SK-MEL-5 (cell line): ENCODE measurements around the gene DQX1. TPM values are rescaled to one million over a fixed set of nuclear protein-coding genes. Genes with fewer than 3 reads are reported as not detected.

Source experiments
- DNase-seq: peaks from one replicate; pipeline ENCODE4 v3.0.0-alpha.2; 2016; ENCODE audit warnings: low read depth, low spot score
- in situ Hi-C: cut with HindIII; loops from 2 replicates; pipeline ENCODE4 v1.10.0; 2016; ENCODE audit warnings: low sequenced_read_pairs, high pct_unique_total_duplicates, low pct_unique_long_range_greater_than_20kb
- total RNA-seq: library from RNA; depleted of rRNA; stranded (reverse); fragments of >200 nt; shearing (Covaris generic); gene quantifications from 2 replicates; pipeline ENCODE4 v1.2.3, GENCODE V29; 2014

DQX1 gene
- total RNA-seq, 1 experiment from 2014 or later: 0.16 TPM

DNA sequence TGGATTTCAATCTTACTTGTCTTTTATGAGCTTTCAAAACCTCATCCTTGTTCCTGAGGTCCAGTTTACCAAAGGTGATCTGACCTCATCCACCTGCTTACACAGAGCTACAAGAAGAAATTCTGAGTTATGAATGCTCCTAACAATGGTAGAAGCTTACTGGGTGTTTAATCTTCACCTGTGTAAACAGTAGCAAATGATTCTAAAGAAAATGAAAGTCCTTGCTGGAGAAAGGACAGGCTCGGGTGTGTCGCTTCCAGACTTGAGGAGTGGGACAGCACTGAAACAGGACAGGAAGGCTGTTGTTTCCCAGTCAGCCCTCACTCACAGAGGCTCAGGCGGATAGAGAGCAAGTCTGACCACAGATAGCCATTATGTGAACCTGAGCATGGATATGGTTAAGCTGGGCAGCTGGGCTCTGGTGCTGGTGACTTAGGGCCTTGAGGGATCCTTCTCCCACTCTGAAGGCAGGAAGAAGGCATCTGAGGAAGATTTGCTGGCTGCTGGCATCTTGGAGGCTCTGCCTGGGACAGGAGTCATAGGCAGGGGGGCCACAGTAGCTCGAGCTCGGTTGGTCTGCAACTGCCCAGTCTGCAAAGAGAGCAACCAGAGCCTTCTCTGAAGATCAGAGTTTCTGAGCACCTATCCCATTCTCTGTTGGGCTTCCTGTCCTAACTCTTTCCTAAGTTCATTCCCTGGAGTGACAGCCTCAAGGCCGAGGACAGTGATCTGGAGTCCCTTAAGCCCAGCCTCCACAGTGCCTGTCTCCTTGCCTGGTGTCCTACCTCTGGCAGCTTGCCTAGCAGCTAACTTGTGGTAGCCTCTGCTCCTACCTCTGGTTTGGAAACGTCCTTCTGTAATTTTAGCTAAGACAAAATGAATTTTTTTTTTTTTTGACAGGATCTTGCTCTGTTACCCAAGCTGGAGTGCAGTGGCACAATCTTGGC is 32.5 kb upstream of the DQX1 start:
- in situ Hi-C loops: no loop called here

DNA sequence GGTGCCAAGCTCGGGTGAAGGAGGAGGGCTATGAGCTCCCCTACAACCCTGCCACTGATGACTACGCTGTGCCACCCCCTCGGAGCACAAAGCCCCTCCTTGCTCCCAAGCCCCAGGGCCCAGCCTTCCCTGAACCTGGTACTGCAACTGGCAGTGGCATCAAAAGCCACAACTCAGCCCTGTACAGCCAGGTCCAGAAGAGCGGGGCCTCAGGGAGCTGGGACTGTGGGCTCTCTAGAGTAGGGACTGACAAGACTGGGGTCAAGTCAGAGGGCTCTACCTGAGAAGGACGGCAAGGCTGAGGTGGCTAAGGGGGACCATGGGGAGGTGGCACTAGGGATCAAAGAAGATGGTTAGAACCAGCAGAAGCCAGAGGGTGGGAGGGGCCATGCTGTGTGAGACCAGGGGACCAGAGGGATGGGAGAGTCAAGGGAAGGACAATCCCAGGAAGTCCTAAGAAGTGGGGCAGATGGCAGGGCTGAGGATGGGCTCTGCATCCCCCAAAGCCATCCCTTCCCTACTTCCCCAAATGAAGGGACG is 30.9 kb upstream of the DQX1 start:
- no peak for DNase-seq
- in situ Hi-C loops: no loop called here

More for the DNA sequence above, 32.5 kb upstream of the DQX1 start:
- DNase-seq: no peak

DNA sequence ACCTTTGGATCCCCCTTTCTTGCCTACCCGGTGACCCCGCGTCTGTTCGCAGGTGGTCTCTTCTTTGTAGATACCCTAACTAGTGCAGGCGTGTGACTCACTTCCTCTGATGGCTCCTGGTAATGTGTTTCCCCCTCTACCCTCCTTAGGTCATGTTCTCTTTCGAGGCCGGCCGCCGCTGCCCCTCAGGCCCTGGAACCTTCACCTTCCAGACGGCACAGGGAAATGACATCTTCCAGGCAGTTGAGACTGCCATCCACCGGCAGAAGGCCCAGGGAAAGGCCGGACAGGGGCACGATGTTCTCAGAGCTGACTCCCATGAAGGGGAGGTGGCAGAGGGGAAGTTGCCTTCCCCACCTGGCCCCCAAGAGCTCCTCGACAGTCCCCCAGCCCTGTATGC is 30.1 kb upstream of the DQX1 start:
- in situ Hi-C loops: no loop called here
- DNase-seq: no peak

DNA sequence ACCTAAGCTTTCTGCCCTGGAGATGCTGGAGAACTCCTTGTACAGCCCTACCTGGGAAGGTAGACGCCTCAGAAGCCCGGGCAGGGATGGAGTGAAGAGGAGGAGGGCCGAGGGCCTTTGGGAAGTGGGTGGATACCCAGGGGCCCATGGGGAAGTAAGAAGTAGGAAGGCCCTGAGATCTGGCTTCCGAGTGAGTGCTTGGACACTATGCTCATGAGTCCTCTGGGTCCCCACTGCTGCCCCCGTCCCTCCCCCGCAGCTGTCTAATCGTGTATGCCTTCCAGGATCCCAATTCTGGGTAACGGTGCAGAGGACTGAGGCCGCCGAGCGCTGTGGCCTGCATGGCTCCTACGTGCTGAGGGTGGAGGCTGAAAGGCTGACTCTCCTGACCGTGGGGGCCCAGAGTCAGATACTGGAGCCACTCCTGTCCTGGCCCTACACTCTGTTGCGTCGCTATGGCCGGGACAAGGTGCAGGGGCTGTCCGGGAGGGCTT is 29.6 kb upstream of the DQX1 start:
- no peak for DNase-seq
- in situ Hi-C loops: no loop called here

DNA sequence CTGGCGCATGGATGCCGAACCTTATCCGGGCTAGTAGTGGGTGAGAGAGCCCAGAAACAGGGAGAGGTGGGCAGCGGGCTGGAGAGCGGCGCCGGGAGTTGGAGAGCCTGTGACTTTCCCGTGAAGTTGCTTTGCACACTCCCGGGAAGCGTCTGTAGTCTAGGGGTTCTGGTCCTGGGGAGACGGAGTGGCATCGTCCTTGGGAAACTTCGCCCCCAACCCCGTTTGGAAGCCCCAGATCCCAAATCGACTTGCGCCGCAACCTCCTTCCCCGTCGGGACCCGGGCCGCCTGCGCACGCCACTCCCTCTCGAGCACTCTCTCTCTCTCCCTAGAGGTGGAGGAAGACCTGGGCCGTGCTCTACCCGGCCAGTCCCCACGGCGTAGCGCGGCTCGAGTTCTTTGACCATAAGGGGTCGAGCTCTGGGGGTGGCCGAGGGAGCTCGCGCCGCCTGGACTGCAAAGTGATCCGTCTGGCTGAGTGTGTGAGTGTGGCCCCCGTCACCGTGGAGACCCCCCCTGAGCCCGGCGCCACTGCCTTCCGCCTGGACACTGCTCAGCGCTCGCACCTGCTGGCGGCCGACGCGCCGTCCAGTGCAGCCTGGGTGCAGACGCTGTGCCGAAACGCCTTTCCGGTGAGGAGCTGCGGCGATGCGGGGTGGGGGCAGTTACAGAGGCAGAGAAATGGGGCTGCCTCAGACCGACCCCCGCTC is 28.9 kb upstream of the DQX1 start:
- in situ Hi-C loops: no loop called here
- no peak for DNase-seq

DNA sequence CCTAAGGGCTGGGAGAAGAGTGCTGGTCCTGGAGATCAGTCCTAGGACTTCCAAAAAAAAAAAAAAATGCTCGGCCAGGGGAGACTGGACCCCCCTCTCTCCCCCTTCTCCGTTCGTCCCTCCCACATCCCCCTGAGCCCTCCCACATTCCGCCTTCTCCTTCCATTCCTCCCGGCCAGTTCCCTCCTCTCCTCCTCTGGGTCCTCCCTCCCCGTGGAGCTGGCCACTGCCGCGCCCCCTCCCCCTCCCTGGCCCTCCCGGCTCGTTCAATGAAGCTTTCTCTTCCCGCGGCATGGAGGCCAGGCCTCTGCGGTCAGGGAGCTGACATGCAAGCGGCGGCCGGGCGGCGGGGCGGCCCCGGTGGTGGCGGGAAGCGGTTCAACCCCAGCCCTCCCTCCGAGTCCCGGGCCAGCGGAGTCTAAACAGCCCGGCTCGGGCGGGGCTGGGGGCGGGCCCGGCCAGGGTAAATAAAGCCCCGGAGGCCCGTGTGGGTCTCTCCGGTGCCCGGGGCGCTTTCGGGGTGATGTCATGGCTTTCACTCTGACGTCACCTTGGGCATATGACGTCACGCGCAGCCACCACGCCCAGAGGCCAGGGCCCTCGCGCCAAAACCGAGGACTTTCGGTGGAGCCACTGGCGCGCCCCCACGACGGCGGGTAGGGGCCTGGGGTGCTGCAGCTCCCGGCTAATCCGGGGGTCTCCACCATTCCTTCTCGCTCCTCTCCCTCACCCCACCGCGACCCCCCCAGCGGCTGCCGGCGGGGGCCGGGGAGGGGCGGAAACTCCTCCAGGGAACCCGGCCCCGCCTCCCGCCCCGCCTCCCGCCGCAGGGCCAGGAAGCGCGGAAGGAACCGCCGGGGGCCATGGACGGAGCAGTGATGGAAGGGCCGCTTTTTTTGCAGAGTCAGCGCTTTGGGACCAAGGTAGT is 28.1 kb upstream of the DQX1 start, which contains the start of the genes DOK1 and LOXL3:
TSS of gene DOK1 (plus strand) at position 829 of the 928 bp plus-strand sequence. CDS start at position 864, 35 bp downstream.
TSS of gene LOXL3 (minus strand) at position 51 of the 928 bp plus-strand sequence. CDS start 1,308 bp downstream, outside the sequence.
- in situ Hi-C loops: no loop called here
- DNase-seq: peak; percentile 87

DNA sequence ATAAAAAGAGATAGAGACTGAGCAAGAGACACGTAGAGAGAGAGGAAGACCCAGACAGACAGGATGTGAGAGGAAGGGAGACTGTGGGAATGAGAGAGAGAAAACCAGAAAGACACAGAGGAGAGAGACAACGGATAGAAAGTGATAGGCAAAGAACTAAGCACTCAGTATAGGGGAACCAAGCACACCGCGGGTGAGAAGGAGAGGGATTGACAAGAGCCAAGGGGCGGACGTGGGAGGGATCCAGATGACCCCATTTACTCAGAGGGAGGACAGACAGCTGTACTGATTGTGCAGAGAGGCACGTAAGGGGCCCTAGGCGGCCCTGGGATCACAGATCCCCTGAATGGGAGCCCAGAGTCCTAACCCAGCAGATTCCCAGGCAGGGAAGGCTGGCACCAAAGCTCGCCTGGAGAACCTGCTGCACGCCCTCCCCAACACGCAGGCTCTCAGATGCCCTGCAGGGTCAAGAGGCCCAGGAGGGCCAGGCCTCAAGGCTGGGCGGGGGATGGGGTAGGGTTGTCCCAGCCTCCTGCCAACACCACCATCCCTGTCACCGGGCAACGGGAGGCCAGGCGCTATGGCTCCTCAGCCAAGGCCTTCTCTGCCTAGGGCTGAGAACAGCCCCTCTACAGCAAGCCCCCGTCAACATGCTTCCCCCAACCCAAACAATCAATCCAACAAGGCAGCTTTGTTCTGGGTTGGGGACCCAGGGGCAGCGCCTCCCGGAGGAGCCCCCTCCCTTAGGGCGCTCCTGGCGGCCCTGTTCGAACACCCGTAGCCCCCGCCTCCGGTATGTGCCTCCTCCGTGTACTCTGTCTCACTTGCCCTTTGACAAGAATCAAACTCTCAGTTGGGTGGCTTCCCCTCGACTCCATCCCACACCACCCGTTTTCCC is 27.1 kb upstream of the DQX1 start:
- in situ Hi-C loops: no loop called here
- DNase-seq: no peak

DNA sequence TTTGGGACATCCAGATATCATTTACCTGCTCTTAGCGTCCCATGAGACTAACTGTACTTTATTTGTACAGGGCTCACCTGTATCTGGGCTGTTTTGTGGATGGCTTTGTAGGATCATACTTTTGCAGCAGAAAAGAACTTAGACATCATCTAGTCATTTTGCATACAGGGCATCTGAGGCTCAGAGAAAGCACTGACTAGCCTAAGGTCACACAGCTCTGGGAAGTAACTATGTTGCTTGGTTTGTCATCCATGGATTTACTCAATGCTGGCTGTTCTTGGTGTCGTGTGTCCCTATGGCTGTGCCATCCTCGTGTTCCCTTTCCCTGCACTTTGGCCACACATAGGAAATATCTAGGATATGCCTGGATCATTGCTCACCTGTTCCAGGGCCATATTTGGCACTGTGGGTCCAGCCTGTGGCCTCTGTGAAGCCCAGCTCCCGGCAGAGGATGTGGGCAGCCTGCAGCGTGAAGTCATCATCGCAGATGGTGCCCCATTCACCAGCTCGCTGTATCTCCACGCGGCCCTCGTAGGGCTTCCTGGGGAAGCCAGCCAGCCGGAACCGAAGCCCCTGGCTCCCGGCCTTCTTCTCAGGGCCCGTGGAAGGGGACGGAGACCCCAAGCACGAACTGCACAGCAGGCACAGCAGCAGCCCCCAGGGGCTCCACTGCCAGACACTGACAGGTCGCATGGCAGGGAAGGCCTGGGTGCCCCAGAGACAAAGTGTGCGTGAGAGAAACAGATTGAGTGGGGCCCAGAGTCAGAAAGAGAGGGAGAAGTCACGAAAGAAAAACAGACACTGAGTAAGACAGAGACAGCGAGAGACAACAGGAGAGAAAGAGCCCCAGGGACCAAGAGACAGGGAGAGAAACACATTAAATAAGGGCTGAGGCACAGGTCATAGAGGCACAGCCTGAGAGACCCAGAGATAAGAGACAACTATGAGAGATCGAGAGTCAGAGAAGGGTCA is 26.2 kb upstream of the DQX1 start:
- in situ Hi-C loops: no loop called here
- DNase-seq: no peak

DNA sequence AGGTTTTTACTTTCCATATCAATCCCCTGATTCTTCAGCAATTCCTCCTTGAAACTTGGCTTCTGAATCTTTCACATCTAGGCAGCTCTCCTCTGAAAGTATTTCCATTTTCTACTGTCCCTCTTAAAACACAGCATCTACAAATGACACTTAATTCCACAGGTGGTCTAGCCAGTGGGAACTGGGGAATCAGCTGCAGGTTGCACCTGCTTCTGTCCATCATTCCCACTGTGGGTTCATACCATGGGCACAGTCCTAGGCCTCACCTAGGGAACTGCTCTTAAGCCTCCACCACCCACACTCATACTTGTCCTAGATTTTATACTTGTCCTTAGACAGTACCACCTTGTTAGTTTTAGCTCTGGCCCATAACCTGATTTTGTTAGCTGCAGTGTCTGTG is 25.5 kb upstream of the DQX1 start:
- in situ Hi-C loops: no loop called here

DNA sequence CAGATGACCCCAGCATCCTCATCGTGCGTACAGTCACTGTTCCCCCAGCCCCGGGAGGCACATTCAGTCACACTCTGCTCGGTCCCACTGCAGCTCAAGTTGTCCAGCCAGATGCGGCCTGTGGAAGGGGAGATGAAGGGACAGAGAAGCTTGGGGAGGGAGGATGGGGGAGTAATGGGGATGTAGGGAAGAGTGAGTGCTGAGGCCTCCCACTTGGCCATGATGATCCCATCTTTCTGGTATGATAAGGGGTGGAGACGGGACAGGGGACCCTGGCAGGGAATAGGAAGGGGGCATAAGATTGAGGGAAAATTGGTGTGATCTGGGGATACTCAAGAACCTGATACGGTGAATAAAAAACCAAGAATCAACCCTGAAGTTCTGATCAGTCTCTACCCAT is 24.2 kb upstream of the DQX1 start:
- DNase-seq: no peak
- in situ Hi-C loops: no loop called here

More for the DNA sequence above, 25.5 kb upstream of the DQX1 start:
- no peak for DNase-seq

DNA sequence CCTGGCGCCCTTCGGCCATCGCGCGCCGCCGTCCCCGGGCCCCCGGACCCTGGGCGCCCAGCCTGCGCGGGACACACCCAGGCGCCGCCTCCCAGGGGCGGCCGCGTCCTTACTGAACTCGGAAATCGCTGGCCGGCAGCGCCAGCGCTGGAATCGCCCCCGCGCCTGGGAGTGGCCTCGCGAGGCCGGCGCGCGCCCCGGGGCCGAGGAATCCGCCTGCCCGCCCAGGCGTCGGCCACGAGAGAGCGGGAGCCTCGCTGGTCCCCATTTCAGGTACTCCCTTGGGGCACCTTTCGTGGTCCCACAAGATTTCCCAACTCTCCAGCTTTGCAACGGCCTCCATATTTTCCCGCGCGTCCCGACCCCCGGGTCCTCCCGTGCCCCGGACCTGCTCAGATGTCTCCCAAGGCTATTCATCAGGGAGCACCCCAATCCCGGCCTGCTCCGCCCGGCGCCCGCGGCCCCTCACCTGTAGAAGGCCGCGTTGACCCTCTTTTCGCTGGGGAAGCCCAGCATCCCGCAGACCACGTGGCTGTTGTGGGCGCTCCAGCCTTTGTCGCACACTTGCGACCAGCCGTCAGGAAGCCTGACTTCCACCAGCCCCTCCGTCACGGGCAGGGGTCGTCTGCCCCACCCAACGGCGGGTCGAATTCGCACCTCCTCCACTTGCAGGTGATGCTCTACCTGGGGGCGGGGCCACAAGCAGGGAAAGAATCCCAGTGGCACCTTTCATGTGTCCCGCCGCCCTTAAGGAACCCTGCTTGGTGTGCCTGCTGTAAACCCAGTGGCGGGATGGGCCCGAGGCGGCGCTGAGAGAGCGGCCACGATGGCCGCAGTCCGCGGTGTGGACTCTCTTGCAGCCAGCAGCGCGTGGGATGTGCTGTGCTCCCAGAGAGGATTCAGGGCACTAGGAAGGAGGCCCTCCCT is 23.1 kb upstream of the DQX1 start:
- DNase-seq: peak; percentile 59
- in situ Hi-C loops: no loop called here

DNA sequence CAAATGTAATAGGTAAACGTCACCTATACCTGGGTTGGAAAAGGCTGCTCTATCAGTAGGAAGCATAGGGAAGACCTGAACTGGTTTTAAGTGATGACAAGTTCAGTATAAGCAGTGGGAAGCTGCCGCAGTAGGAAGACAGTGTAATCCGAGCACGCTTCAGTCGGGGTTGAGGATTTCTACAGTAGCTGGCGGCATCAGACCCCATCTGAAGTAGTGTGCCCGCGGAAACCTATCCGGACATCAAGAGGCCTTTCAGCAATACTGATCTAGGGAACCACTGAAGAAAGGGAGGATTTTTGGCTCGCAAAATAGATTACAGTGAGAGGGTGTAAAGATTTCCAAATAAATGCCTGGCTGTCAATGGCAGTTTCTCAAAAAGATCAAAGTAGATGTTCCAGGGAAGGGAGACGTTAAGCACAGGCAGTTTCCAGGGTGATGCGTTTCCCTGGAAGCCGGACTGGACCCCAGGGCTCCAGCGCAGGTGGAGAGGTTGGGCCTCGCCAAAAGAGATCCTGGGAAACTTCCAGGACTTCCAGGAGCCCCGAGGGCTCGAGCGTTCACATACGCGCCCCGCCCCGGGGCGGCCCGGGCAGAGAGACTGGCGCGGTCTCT is 22.4 kb upstream of the DQX1 start:
- DNase-seq: no peak
- in situ Hi-C loops: no loop called here

DNA sequence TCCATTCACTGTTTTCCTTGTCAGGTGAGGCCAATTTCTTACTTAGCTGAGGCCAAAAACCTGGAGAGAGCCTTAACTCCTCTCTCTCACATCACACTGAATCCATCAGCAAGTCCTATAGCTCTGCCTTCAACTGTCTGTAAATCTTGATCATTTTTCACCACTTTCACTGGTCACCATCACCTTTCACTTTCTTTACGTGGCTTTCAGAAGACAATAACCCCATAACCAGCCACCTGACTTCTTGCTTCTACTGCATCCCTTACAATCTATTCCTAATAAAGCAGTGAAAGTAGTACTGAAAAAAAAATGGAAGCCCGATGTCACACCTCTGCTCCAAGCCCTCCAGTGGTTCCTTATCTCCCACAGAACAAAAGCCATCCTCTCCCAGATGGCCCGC is 20.0 kb upstream of the DQX1 start:
- in situ Hi-C loops: no loop called here

DNA sequence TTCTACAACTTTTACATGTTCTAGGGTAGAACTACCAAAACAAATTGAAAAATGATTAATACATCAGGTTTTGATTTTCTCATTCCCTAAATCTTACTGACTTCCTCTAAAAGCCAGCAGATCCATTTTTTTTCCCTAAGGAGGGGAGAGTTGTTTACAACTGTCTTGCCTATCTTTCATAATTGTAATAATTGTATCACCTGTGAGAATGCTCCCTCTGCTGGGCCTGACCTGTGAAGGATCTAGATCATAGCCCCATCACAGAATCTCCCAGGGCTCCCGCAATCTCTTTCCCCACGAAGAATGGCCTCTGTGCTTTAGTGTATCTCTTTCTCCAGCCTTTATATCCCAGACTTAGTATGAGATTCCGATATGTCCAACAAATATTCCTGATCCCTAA is 18.6 kb upstream of the DQX1 start:
- in situ Hi-C loops: no loop called here
- no peak for DNase-seq

More for the DNA sequence above, 20.0 kb upstream of the DQX1 start:
- no peak for DNase-seq
